NCI-H345 (cell line): ENCODE measurements around the gene RAB25.
"Not testable (repeated sequence)": the region's sequence is repeated elsewhere in the genome, so short reads cannot be mapped to it uniquely, and the experiment has no call there.

Experiments
- DNase-seq: peaks from one replicate; lab custom pipeline; 2025; lab: John Stamatoyannopoulos, UW

Gene RAB25

DNA sequence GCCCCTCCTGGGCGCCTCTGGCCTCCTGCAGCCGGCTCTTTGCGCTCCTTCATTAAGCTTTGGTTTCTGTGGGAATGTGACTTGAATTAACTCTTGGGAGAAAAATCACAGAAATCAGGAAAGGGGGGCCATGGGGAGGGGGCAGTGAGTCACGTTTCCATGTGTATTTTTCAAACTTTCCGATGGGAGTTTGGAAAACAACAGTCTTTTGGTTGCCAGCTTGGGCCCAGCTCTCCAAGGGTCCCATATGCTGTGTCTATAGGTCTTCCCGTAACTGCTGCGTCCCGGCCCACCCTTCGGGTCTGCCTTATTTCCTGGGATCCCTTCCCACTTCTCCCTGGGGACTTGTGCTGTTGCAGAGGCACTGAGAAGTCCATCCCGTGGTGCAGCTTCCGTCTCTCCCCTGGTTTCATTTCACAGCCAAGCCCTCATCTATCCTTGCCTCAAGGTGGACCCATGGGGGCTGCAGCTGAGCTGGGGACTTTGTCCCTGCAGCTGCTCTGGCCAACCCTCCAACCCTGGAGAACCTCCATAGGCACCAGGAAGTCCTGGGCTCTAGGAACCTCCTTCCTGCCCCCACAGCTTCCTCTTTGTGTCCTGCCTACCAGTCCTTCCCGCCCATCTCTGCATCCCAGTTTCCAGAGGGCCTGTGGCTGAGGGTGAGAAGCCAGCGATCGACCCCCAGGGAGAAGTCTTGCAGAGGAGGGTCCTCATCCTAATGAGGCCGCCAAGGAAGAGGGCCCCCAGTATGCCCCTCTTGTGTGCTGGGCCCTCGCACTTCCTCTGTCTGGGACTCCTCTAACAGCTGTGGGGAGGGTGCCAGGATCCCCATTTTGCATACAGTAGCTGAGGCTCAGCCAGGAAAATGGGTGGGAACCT is 41.9 kb downstream of the RAB25 start:
- no peak for DNase-seq

DNA sequence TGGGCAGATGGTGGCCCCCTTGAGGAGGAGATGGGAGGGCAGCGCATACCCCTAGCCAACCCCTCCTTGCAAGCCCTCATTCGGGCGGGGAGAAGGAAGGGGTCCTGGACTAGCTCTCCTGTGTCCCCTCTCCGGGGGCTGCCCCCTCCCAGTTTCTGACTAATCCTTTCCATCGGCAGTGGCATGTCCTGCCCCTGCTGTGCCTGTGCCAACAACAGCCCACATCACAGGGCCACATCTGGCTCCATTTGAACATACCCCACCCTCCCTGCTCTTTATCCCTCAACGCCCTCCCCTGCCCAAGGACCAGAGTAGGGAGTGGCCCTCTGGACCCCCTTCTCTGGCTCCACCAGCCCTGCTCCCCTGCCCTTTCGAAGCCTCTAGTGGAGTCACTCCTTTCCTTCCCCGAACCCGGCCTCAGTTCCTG is 42.6 kb downstream of the RAB25 start:
- no peak for DNase-seq

DNA sequence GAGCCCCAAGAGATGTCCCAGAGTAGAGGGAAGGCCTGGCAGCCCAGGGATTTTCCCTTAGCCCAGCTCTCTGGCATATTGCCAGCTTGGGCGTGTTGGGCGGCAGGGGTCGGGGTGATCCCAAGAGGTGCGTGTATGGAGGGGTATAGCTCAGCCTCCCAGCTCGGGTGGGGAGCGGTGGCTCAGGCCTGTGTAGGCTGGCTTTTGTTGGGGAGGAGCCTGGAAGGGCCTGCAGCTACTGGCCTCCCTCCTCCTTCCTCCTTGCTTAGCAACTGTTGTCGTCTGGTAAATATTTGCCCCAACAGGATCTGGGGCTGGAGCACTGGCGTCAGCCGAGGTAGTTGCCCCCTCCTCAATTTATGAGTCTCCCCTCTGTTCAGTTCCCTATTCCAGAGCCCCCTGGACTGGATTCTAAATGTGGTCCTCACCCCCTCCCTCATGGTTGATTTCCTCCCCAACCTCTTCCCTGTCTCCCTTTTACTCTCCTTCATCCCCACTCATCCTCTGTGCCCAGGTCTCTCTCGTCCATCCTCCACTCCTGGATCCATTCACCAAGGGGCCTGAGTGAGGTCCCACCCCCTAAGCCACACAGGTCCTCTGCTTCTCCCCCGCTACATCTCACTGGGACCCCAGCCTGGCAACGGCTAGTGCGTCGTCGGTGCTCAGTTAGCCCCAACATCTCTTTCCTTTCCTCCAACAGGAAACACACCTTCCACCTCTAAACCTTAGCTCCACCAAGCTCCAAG is 43.3 kb downstream of the RAB25 start:
- DNase-seq = peak; percentile 96

DNA sequence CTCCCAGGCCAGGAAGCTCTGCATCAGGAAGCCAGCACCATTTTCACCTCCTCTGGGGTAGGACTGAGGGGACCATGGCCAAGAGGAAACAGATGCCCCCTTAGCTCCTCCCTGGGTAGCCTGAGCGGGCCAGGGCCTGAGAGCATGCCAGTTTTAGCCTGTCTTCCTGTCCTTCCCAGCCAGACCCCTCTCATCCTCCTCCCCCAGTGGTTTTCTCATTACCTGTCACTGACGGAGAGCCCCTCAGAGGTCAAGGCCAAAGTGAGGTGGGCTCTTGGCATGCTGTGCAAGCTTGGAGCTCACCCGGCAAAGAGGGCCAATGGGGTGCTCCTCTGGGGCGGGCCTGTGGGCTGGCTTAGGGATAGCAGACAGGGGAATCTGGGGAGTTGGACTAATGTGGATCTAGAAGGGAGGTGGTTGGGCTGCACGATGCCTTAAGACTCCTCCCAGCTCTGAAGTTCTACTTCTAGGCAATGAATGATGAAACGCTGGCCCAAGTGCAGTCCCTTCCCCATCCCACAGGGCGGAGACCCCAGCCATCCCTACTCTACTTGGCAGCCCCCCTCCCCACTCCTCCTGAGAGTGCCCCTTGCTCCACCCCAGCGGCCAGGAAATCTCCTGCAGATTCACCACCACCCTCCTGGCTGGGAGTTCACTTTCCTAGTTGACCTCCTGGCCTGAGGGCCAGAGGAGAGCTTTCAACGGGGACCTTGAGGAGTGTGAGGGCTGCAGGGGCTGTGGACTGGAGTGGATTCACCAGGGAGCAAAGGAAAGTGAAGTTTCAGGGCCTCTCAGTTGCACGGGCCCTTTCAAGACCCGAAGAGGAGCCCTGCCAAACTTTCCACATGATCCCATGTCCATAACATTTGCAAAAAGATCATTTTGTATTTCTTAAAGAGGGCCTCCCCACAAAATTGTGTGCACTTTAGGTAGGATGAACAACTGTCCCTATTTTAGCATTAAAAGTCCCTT is 44.2 kb downstream of the RAB25 start:
- DNase-seq = no peak

DNA sequence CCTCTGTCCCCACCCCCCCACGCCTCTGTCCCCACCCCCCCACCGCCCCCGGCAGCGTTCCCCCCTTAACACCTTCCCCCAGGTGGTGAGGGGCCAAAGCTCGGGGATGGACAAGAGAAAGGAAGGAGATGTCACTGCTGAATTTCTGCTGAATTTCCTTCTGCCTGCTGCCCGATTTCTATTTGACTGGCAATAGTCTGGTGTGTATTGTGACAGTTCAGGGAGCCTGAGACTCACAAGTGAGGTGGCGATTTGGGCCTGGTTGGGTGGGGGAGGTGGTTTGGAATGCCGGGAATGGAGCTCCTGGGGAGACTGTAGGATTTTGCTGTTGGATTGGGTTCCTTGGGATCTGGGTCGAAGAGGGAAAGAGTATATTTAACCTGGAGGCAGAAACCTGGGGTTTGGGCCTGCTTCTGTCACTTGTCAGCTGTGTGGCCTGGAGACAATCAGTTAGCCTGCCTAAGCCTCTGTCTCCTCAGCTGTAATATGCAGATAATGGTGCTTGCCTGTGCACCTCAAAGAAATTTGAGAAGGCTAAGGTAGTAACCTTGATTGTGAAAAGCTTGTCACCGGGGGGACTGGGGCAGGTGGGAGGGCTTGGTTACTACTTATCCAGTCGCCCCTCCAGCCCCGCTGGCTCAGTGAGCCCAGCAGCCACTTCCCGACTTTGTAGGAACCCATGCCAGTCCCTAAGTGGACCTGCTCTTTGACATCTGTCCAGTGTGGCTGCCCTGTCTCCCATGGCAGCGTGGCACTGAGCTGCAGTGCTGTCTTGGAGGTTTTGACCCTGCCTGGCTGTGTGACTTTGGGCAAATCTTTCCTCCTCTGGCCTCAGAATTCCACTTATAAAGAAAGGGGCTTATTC is 45.9 kb downstream of the RAB25 start:
- no peak for DNase-seq

DNA sequence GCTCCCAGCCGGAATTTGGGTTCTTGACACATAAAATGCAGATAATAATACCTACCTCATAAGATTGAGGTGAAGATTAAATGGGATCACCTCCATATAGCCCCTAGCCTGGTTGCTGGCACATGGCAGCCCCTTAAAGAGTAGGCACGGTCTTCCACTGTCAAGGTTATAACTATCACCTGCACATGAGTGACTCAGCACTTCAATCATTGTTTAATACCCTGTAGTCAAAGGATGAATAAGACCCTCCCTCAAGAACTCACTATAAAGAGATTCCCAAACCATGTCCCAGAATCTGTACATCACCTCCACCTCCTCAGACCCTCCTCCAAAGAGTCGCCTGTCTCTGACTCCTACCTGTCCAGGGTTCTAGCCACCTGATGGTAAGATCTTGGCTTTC is 47.1 kb downstream of the RAB25 start:
- no peak for DNase-seq

DNA sequence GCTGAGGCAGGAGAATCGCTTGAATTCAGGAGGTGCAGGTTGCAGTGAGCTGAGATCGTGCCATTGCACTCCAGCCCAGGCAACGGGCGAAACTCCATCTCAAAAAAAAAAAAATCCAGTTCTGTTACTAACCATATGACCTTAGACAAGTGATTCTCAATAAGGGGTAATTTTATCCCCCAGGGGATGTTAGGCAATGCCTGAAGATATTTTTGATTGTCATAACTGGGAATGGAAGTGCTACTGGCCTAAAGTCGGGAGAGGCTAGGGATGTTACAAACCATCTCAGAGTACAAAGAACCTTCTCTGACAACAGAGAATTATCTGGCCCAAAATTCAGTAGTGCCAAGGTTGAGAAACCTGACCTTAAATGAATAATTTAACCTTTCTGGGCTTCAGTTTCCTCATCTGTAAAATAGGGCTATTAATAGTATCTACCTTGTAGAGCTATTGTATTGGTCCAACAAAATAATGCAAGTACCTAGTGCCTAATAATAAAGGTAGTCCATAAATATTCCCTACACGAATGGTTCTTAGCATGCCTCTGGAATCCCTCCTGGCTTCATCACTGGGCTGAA is 47.8 kb downstream of the RAB25 start:
- DNase-seq = no peak

DNA sequence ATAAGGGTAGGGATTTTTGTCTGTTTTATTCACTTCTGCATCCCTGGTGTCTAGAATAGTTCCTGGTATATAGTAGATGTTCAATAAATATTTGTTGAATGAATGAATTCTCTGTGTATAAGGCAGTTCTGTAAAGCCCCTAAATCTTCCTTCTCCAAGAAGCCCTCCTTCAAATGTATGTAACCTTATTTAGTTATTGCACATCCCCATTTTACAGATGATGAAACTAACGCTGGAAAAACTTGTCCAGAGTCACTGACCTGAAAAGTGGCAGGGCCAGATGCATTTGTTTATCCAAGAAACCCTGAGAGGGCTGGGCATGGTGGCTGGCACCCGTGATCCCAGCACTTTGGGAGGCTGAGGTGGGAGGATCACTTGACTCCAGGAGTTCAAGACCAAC is 49.3 kb downstream of the RAB25 start:
- DNase-seq = no peak

DNA sequence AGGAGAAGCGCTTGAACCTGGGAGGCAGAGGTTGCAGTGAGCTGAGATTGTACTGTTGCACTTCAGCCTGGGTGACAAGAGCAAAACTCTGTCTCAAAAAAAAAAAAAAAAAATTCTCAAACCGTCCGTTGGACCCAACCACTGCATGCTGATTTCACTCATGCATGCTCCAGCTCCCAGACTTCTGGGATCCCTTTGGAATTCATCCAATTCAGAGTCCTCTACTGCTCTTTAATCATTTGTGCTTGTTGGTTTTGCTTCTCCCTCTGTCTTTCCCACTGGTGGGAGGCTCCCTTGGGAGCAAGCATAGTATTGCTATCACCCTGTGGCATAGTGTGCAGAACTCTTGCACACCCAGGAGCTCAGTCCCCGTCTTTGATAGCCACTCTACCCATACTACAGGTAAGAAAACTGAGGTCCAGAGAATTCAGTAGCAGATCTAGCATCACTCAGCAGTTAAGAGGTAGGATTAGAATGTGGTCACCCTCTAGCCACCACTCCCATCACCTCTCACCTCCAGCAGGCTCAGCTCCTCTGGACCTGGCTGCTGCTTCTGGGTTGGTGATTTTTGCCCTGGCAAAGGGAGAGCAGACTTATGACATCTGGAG is 50.5 kb downstream of the RAB25 start:
- DNase-seq = peak; percentile 88

DNA sequence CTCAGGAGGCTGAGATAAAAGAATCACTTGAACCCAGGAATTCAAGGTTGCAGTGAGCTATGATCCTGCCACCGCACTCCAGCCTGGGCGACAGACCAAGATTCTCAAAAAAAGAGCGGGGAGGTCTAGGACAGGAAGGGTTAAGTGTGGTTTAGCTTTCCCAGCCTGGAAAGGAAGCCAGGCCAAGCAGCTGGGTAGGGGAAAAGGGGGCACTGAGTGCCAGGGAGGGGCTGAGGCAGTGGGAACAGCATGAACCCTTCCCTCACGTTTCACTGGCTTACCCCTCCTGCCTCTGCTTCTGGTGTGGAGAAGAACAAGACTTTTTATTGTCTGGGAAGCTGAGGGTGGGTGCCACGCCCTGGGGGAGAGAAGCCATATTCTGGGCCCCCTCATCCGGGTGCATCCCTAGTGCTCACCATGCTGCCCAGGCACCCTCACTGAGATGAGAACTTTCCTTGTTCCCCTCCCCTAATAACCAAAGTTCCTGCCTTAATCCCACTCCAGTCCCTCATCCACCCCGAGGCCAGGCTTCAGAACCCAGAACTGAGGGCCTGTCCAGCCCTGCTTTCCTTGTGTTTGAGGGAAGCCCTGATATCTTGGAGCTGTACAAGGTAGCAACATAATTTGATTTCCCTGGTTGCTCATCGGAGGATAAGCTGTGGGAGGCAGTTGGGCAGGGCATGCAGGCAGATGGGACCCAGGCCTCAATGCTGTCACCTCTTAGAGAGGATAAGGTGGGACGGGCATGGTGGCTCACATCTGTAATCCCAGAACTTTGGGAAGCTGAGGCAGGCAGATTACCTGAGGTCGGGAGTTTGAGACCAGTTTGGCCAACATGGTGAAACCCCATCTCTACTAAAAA is 51.5 kb downstream of the RAB25 start:
- no peak for DNase-seq

DNA sequence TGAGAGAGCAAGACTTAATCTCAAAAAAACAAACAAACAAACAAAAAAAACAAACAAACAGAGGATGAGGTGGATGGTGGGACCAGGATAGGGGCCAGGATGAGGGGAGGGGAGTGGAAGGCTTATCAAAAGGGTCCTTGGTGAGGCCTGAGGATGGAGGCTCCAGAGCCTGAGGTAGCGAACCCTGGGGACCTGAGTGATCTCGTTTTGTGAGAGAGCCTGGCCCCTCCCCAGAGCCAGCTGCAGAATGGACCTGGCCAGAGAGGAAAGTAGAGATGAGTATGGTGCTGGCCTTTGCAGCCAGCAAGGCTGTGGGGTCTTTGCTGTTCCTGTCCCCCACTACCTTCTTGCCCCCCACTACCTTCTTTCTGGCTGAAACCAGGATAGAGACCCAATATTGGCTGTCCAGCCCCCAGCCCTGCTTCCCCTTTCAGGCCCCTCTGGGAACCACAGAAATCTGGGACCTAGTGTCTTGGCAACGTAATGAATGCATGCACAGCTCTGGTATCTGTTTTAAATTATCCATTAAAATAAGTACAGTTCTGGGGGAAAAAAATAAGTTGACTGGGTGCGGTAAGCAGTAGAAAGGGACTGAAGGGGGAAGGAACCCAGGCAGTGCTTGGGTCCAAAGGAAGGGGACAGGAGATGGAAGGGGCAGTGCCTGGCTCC is 52.5 kb downstream of the RAB25 start:
- DNase-seq = no peak

DNA sequence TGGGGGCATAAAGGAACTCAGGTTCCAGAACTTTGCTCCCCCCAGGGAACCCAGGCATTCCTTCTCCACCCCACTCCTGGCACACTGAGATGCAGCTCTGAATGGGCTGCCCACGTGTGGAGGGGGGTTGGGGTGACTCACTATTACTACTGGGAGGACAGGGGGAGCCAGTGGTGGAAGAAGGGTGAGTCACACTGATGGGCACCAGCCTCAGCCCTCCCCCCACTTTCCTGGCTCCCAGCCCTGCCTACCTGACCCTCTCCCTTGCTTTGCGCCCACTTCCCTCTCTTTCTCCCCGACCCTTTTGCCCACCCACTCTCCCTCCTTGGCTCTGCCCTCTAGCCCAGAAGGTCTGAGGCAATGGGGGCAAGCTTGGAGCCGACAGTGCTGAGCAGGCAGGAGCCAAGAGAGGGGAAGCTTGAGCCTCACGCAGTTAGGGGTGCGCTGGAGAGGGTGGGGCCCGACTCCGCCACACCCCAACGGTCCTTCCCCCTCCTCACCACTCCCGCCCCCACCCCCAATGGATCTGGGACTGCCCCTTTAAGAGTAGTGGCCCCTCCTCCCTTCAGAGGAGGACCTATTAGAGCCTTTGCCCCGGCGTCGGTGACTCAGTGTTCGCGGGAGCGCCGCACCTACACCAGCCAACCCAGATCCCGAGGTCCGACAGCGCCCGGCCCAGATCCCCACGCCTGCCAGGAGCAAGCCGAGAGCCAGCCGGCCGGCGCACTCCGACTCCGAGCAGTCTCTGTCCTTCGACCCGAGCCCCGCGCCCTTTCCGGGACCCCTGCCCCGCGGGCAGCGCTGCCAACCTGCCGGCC is 53.4 kb downstream of the RAB25 start, which contains the start of gene LMNA:
Gene LMNA, plus strand, starts transcription at position 611 of the 818 bp plus-strand sequence. CDS start 208 bp downstream, outside the sequence.
- peak; percentile 96 for DNase-seq

DNA sequence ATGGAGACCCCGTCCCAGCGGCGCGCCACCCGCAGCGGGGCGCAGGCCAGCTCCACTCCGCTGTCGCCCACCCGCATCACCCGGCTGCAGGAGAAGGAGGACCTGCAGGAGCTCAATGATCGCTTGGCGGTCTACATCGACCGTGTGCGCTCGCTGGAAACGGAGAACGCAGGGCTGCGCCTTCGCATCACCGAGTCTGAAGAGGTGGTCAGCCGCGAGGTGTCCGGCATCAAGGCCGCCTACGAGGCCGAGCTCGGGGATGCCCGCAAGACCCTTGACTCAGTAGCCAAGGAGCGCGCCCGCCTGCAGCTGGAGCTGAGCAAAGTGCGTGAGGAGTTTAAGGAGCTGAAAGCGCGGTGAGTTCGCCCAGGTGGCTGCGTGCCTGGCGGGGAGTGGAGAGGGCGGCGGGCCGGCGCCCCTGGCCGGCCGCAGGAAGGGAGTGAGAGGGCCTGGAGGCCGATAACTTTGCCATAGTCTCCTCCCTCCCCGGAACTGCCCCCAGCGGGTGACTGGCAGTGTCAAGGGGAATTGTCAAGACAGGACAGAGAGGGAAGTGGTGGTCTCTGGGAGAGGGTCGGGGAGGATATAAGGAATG is 54.1 kb downstream of the RAB25 start:
- DNase-seq = peak; percentile 63

DNA sequence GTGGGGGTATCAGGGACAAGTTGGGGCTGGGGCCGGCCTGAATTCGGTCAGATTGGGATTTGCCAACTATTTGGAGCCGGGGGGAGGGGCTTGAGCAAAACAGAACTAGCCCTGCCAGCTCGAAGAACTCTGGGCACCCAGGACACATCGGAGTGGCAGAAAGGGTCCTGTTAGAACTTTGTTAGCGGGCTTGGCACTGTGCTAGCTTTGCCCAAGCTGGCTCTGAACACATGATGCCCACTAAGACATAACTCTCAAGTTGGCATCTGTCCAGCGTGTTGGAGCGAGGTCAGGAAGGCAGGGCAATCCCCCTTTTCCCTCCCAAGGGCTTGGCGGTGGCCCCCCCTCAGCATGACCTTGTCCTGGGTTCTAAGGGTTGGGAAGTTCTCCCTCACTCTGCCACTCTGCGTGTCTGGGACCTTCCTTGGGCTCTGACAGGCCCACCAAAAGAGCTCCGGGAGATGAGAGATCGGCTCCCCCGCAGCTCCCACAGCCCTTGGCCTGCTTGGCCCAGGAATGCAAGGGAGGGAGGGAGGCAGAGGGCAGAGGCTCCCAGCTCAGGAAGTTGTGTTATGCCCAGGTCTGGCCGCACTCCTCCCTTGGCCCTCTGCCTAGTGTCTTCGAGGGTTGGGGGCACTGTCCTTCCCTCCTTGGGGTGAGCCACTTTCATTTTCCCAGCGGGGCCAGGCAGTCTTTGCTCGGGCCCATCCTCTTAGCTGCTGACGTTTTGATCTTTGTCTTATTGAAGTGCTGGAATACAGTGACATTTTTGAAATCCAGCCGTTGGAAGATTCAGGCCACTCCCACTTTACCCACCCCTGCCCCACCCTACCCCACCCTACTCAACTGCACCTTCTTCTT is 54.8 kb downstream of the RAB25 start:
- DNase-seq = peak; percentile 63

DNA sequence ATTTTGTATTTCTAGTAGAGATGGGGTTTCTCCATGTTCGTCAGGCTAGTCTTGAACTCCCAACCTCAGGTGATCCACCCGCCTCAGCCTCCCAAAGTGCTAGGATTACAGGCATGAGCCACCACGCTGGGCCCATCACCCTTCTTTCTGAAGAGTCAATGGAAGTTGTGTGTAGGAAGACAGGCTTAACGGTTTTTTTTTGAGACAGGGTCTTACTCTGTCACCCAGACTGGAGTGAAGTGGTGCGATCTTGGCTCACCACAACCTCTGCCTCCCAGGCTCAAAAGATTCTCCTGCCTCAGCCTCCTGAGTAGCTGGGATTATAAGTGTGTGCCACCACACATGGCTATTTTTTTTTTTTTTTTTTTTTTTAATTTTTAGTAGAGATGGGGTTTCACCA is 55.8 kb downstream of the RAB25 start:
- DNase-seq = not testable (repeated sequence)

DNA sequence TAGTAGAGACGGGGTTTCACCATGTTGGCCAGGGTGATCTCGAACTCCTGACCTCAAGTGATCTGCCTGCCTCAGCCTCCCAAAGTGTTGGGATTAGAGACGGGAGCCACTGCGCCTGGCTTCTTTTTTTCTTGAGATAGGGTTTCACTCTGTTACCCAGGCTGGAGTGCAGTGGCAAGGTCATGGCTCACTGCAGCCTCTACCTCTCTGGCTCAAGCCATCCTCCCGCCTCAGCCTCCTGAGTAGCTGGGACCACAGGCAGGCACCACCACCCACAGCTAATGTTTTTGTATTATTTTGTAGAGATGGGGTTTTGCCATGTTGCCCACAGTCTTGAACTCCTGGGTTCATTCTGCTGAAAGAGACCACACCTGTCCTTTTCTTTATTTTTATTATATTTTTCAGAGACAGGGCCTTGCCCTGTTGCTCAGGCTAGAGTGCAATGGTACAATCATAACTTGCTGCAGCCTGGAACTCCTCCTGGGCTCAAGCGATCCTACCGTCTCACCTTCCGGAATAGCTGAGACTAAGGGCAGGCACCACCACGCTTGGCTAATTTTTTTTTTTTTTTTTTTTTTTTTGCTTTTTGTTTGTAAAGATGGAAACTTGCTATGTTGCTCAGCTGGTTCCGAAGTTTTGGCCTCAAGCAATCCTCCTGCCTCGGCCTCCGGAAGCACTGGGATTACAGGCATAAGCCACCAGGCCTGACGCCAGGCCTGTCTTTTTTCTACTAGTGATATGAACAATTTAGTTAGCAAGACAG is 56.6 kb downstream of the RAB25 start:
- DNase-seq = no peak
